ENCODE measurements around the gene LYZL2. TPM values are rescaled to one million over a fixed set of nuclear protein-coding genes. Genes with fewer than 3 reads are reported as not detected.

The LYZL2 gene
- total and polyA plus RNA-seq, 2 of the 8 experiments (the other 6 are each of a cell fraction or from before 2014, with no cell fraction given) = not detected

GRCh38 chr10:30631188-30631587 is 1.6 kb upstream of the LYZL2 start:
- Histone ChIP-seq H3K9ac (replicated peaks in 1 of 4; ENCODE audit: extremely low read depth in 1 of 4, low read depth in 3 of 4, low read length in 3 of 4) (no peak overlapping the region), H3K23me2 (ENCODE audit: low read depth, low read length) (no peaks in the 10 kb centered on the region), H3K23ac (ENCODE audit: insufficient read length) (no peak overlapping the region), H3K4me1 (replicated peaks in 1 of 4; ENCODE audit: control insufficient read depth in 3 of 4, insufficient read depth in 4 of 4, low read length in 3 of 4) (no peaks in the 10 kb centered on the region), H4K20me1 (replicated peaks in 1 of 2; ENCODE audit: control insufficient read depth in 1 of 2, insufficient read depth in 2 of 2, low read length in 2 of 2) (no peaks in the 10 kb centered on the region), H3K4me3 (ENCODE audit: extremely low read depth in 1 of 4, insufficient read depth in 2 of 4, low read depth in 3 of 4, low read length in 4 of 4) (no peak overlapping the region), H2BK5ac (ENCODE audit: low read depth, low read length) (no peak overlapping the region), H3K79me2 (ENCODE audit: control insufficient read depth in 1 of 2, insufficient read depth in 2 of 2, low read length in 2 of 2) (no peaks in the 10 kb centered on the region), H2AK5ac (ENCODE audit: low read depth, low read length) (no peak overlapping the region), H3K27me3 (replicated peaks in 1 of 4; ENCODE audit: control insufficient read depth in 3 of 4, extremely low read depth in 1 of 4, insufficient read depth in 3 of 4, low read length in 3 of 4) (no peaks in the 10 kb centered on the region), H3K36me3 (ENCODE audit: control insufficient read depth in 2 of 4, insufficient read depth in 4 of 4, low read length in 3 of 4) (no peaks in the 10 kb centered on the region), H4K91ac (replicated peaks; ENCODE audit: insufficient read length, low read length) (no peak overlapping the region), H3K79me1 (ENCODE audit: low read depth, low read length) (no peaks in the 10 kb centered on the region), H3K56ac (replicated peaks; ENCODE audit: insufficient read length, low read depth, low read length) (no peak overlapping the region), H4K8ac (ENCODE audit: extremely low read depth, insufficient read depth, low read length) (no peak overlapping the region), H2BK120ac (replicated peaks; ENCODE audit: low read depth, low read length) (no peak overlapping the region), H2BK12ac (ENCODE audit: low read depth, low read length) (no peak overlapping the region), H3K18ac (ENCODE audit: extremely low read depth, low read length) (no peak overlapping the region), H2BK20ac (ENCODE audit: low read length) (no peak overlapping the region), H3K9me3 (ENCODE audit: insufficient read depth in 2 of 2, low read depth in 1 of 2, low read length in 1 of 2) (no peaks in the 10 kb centered on the region), H4K5ac (ENCODE audit: insufficient read length, low read depth, low read length) (no peak overlapping the region), H2AFZ (ENCODE audit: low read length) (no peak overlapping the region), H3K14ac (ENCODE audit: insufficient read length) (no peak overlapping the region), H3K4me2 (ENCODE audit: insufficient read depth in 1 of 2, low read depth in 2 of 2, low read length in 2 of 2) (no peak overlapping the region), H3K27ac (ENCODE audit: low read depth, low read length) (no peak overlapping the region), H3K4ac (replicated peaks; ENCODE audit: insufficient read length, low read depth, low read length) (no peak overlapping the region), H2BK15ac (ENCODE audit: low read length) (no peak overlapping the region)
- POLR2A ChIA-PET (ENCODE audit: partially characterized antibody) = no interaction called here
- WGBS, 2 experiments (ENCODE audit: extremely low coverage in 1 of 2, insufficient coverage in 1 of 2, insufficient read length in 1 of 2, insufficient replicate concordance in 2 of 2, low coverage in 1 of 2, low lambda C conversion rate in 2 of 2, missing lambda C conversion rate in 1 of 2) = 82% methylated on average over 4 of the region's 4 CpGs; no CpG with 5 or more reads in 1 of the 2 experiments
- CTCF ChIA-PET (ENCODE audit: partially characterized antibody) = interaction anchor here (1.3 kb wide), 1 partner anchor 9 kb away, joined by 4 read pairs; no protein-coding TSS in a partner anchor
- DNase-seq (ENCODE audit: low read depth in 1 of 2, low spot score in 2 of 2) (no peak), FAIRE-seq (no peak)
- TF ChIP-seq CHD2 (IDR thresholded peaks at IDR 0.05; ENCODE audit: low read length) (no peak), KDM4A (IDR thresholded peaks at IDR 0.05; ENCODE audit: low read depth, low read length, severe bottlenecking) (no peak), TEAD4 (IDR thresholded peaks at IDR 0.05; ENCODE audit: low read depth, low read length) (no peak), RAD21 (IDR thresholded peaks at IDR 0.05 in 1 of 2, conservative IDR thresholded peaks at IDR 0.05 in 1 of 2; ENCODE audit: low read depth in 2 of 2, low read length in 2 of 2) (no peak), FOSL1 (IDR thresholded peaks at IDR 0.05; ENCODE audit: insufficient read depth, low read depth, low read length) (no peak), PHF8 (conservative IDR thresholded peaks at IDR 0.05; ENCODE audit: low read depth, low read length) (no peak), ASH2L (IDR thresholded peaks at IDR 0.05; ENCODE audit: low read length) (no peak), ATF3 (IDR thresholded peaks at IDR 0.05; ENCODE audit: insufficient read depth, low read depth, low read length) (no peak), RXRA (IDR thresholded peaks at IDR 0.05; ENCODE audit: insufficient read depth, low read depth, low read length) (no peak), SP4 (IDR thresholded peaks at IDR 0.05; ENCODE audit: low read length) (no peak), JUND (IDR thresholded peaks at IDR 0.05; ENCODE audit: low read length) (no peak), POU5F1 (IDR thresholded peaks at IDR 0.05; ENCODE audit: low read depth, low read length) (no peak), GABPA (IDR thresholded peaks at IDR 0.05; ENCODE audit: borderline replicate concordance, insufficient read depth, low read length) (no peak), MAFK (IDR thresholded peaks at IDR 0.05; ENCODE audit: low read depth, low read length) (no peak), BCL11A (IDR thresholded peaks at IDR 0.05; ENCODE audit: low read depth in 2 of 2, low read length in 2 of 2) (no peak)
